ENCODE data around the gene MARK4.

GRCh38 chr19:45250216-45250831, 747 bp upstream of the MARK4 start:
- TF ChIP-seq, protein P1, sequence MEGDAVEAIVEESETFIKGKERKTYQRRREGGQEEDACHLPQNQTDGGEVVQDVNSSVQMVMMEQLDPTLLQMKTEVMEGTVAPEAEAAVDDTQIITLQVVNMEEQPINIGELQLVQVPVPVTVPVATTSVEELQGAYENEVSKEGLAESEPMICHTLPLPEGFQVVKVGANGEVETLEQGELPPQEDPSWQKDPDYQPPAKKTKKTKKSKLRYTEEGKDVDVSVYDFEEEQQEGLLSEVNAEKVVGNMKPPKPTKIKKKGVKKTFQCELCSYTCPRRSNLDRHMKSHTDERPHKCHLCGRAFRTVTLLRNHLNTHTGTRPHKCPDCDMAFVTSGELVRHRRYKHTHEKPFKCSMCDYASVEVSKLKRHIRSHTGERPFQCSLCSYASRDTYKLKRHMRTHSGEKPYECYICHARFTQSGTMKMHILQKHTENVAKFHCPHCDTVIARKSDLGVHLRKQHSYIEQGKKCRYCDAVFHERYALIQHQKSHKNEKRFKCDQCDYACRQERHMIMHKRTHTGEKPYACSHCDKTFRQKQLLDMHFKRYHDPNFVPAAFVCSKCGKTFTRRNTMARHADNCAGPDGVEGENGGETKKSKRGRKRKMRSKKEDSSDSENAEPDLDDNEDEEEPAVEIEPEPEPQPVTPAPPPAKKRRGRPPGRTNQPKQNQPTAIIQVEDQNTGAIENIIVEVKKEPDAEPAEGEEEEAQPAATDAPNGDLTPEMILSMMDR (IDR thresholded peaks at IDR 0.05): no peak
- TF ChIP-seq POLR2A (IDR thresholded peaks at IDR 0.05): no peak
- TF ChIP-seq POLR2AphosphoS5 (IDR thresholded peaks at IDR 0.05): no peak

All from gastroesophageal sphincter (tissue), 3 donors.